Endodermal cell (in vitro differentiated cells): Measurements from ENCODE around the gene TBXAS1. TPM values are rescaled to one million over a fixed set of nuclear protein-coding genes. Genes with fewer than 3 reads are reported as not detected.
A peak's percentile ranks its signal among the peaks of the same experiment; 100 is the strongest.

Experiments
- DNase-seq: peaks from one replicate; pipeline ENCODE4 v3.0.0-alpha.2; 2017
- H3K27ac ChIP-seq: 2 replicates; pipeline ENCODE4 v1.5.1; 2013; ENCODE audit warnings: mild to moderate bottlenecking, low read depth, low read length, moderate library complexity
- H3K27me3 ChIP-seq: 2 replicates; pipeline ENCODE4 v1.6.1; 2013; ENCODE audit warnings: mild to moderate bottlenecking, low read length, moderate library complexity; ENCODE audit not compliant: insufficient read depth, control insufficient read depth, poor library complexity, severe bottlenecking
- H3K36me3 ChIP-seq: 2 replicates; pipeline ENCODE4 v1.7.0; 2013; ENCODE audit warnings: mild to moderate bottlenecking, low read length, moderate library complexity; ENCODE audit not compliant: control insufficient read depth, insufficient read depth
- H3K4me1 ChIP-seq: one replicate; pipeline ENCODE4 v1.7.0; 2013; ENCODE audit warnings: low read length; ENCODE audit not compliant: control insufficient read depth, insufficient read depth
- H3K4me3 ChIP-seq: 2 replicates; pipeline ENCODE4 v1.5.1; 2013; ENCODE audit warnings: mild to moderate bottlenecking, low read length, moderate library complexity
- H3K9ac ChIP-seq: 2 replicates; pipeline ENCODE4 v1.6.1; 2013; ENCODE audit warnings: mild to moderate bottlenecking, low read length, moderate library complexity; ENCODE audit not compliant: poor library complexity, severe bottlenecking; ENCODE audit errors: extremely low read depth
- H3K9me3 ChIP-seq: 2 replicates; pipeline ENCODE4 v1.6.1; 2013; ENCODE audit warnings: mild to moderate bottlenecking, low read length, moderate library complexity; ENCODE audit not compliant: control insufficient read depth
- H3K27ac Mint-ChIP-seq: 2 replicates; pipeline ENCODE4 v1.8.0; 2020; ENCODE audit warnings: mixed read lengths
- H3K27me3 Mint-ChIP-seq: 2 replicates; pipeline ENCODE4 v1.8.0; 2021; ENCODE audit warnings: mild to moderate bottlenecking, mixed read lengths; ENCODE audit not compliant: insufficient read depth
- H3K36me3 Mint-ChIP-seq: 2 replicates; pipeline ENCODE4 v1.8.0; 2020; ENCODE audit warnings: low read depth, mixed read lengths
- H3K4me1 Mint-ChIP-seq: 2 replicates; pipeline ENCODE4 v1.8.0; 2020; ENCODE audit warnings: mixed read lengths
- H3K4me3 Mint-ChIP-seq: 2 replicates; pipeline ENCODE4 v1.8.0; 2020; ENCODE audit warnings: mild to moderate bottlenecking, moderate library complexity, mixed read lengths
- H3K9me3 Mint-ChIP-seq: 2 replicates; pipeline ENCODE4 v1.8.0; 2020; ENCODE audit warnings: mild to moderate bottlenecking, mixed read lengths
- whole genome bisulfite sequencing, 2 experiments: methylation state at CpG; one replicate each; pipeline versions ENCODE4 v1.1.5 to v1.1.7; 2013; ENCODE audit warnings: missing lambda C conversion rate in 2 of 2, mixed read lengths in 1 of 2; ENCODE audit not compliant: insufficient coverage in 1 of 2, insufficient read length in 1 of 2; 5-methylcytosine and 5-hydroxymethylcytosine counted together
- total RNA-seq, 2 donors: library from RNA; stranded (reverse); fragmentation: NEBNext Ultra II Directional in 1 of 2; extraction: Animal tissue kit (Norgen Biotek cat#: 25700) in 1 of 2; gene quantifications; 2 replicates in 1 of 2; 3 replicates in 1 of 2; pipeline ENCODE4 v1.2.1, GENCODE V29; 2021
- TF ChIP-seq, protein P1 (sequence below): fragments of 200-600 bp; sonication (generic); conservative IDR thresholded peaks from 2 replicates; pipeline ENCODE4 v1.5.0; 2021; ENCODE audit warnings: antibody characterized with exemption, mild to moderate bottlenecking

Gene TBXAS1
- total RNA-seq, 2 donors from 2014 or later = 7.6 to 13.5 TPM

- WGBS, 2 experiments = 79 to 87% methylated on average over 4 to 9 of the region's 9 CpGs
- Mint-ChIP-seq H3K36me3 (no peaks in the 10 kb centered on the region), H3K4me3 (no peak overlapping the region), H3K9me3 (peaks cover 8% of the 10 kb centered on the region), H3K4me1 (peaks cover 34% of the 10 kb centered on the region), H3K27ac (no peak overlapping the region), H3K27me3 (no peaks in the 10 kb centered on the region)
- peaks cover 15% of the 10 kb centered on the region for H3K4me1 ChIP-seq
- no peak overlapping the region for H3K9ac ChIP-seq
- DNase-seq = no peak
- H3K27ac ChIP-seq = no peak overlapping the region
- TF ChIP-seq, protein P1, sequence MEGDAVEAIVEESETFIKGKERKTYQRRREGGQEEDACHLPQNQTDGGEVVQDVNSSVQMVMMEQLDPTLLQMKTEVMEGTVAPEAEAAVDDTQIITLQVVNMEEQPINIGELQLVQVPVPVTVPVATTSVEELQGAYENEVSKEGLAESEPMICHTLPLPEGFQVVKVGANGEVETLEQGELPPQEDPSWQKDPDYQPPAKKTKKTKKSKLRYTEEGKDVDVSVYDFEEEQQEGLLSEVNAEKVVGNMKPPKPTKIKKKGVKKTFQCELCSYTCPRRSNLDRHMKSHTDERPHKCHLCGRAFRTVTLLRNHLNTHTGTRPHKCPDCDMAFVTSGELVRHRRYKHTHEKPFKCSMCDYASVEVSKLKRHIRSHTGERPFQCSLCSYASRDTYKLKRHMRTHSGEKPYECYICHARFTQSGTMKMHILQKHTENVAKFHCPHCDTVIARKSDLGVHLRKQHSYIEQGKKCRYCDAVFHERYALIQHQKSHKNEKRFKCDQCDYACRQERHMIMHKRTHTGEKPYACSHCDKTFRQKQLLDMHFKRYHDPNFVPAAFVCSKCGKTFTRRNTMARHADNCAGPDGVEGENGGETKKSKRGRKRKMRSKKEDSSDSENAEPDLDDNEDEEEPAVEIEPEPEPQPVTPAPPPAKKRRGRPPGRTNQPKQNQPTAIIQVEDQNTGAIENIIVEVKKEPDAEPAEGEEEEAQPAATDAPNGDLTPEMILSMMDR = no peak
- H3K4me3 ChIP-seq = no peak overlapping the region
- no peaks in the 10 kb centered on the region for H3K36me3 ChIP-seq
- H3K9me3 ChIP-seq = peaks cover 12% of the 10 kb centered on the region
- H3K27me3 ChIP-seq = peaks cover 7% of the 10 kb centered on the region
These were observed 3.3 kb upstream of the TBXAS1 start for GRCh38 chr7:139825666-139826290.

DNA sequence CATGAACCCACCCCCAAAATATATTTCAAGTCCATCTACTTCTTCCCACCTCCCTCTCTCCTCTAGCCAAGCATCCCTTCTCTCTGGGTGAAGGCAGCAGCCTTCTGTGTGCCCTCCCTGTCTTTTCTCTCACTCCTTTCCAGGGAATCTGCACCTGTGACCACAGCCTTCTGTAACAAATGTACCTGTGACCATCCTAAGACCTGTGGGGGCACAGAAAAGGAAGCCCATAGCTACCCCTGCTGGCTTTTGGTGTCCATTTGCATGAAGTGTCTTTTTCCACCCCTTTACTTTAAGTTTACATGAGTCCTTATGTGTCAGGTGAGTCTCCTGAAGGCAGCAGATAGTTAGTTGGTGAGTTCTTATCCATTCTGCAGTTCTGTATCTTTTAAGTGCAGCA, 2.0 kb upstream of the TBXAS1 start:
- Mint-ChIP-seq H3K27me3 (no peaks in the 10 kb centered on the region), H3K36me3 (no peaks in the 10 kb centered on the region), H3K27ac (no peak overlapping the region), H3K9me3 (peaks cover 8% of the 10 kb centered on the region), H3K4me3 (no peak overlapping the region), H3K4me1 (peaks cover 41% of the 10 kb centered on the region)
- Histone ChIP-seq H3K27me3 (peaks cover 7% of the 10 kb centered on the region), H3K4me3 (no peak overlapping the region), H3K9me3 (peaks cover 12% of the 10 kb centered on the region), H3K4me1 (peaks cover 15% of the 10 kb centered on the region), H3K9ac (no peak overlapping the region), H3K27ac (no peak overlapping the region), H3K36me3 (no peaks in the 10 kb centered on the region)
- no peak for DNase-seq
- TF ChIP-seq, protein P1 = peak; percentile 45

GRCh38 chr7:139828446-139828845, 618 bp upstream of the TBXAS1 start:
- Mint-ChIP-seq H3K27ac (peak overlapping the region; percentile 42), H3K4me3 (no peak overlapping the region), H3K9me3 (peaks cover 21% of the 10 kb centered on the region), H3K27me3 (peaks cover 1% of the 10 kb centered on the region), H3K36me3 (peaks cover 5% of the 10 kb centered on the region), H3K4me1 (peaks cover 41% of the 10 kb centered on the region)
- peaks cover 22% of the 10 kb centered on the region for H3K9me3 ChIP-seq
- H3K27me3 ChIP-seq = no peaks in the 10 kb centered on the region
- no peak overlapping the region for H3K27ac ChIP-seq
- 87 to 95% methylated on average over 2 of the region's 2 CpGs for WGBS, 2 experiments
- H3K4me1 ChIP-seq = peaks cover 15% of the 10 kb centered on the region
- H3K9ac ChIP-seq = no peak overlapping the region
- peak overlapping the region; percentile 49 for H3K4me3 ChIP-seq
- no peak for DNase-seq
- TF ChIP-seq, protein P1 = no peak
- H3K36me3 ChIP-seq = no peaks in the 10 kb centered on the region
